ENCODE results near the gene DPM3.
A peak's percentile ranks its signal among the peaks of the same experiment; 100 is the strongest.

Gene DPM3

DNA sequence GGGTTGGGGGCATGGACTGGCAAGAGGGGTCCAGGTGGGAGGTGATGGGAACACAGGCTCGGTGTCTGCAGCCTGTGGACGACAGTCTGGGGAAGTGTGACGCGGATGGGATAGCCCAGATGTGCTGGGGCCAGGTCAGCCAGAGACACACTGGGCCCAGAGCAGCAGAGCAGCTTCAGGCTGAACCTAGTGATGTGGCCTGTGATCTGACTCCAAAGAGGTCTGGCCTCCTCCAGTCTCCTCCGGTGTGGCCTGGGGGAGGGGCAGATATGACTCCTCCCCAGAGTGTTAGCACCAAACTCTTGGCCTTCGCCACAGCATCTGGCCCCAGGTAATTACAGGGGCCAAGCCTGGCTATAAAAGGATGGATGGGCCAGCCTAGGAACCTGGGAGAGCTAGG, 48.2 kb downstream of the DPM3 start:
- DNase-seq: no peak

DNA sequence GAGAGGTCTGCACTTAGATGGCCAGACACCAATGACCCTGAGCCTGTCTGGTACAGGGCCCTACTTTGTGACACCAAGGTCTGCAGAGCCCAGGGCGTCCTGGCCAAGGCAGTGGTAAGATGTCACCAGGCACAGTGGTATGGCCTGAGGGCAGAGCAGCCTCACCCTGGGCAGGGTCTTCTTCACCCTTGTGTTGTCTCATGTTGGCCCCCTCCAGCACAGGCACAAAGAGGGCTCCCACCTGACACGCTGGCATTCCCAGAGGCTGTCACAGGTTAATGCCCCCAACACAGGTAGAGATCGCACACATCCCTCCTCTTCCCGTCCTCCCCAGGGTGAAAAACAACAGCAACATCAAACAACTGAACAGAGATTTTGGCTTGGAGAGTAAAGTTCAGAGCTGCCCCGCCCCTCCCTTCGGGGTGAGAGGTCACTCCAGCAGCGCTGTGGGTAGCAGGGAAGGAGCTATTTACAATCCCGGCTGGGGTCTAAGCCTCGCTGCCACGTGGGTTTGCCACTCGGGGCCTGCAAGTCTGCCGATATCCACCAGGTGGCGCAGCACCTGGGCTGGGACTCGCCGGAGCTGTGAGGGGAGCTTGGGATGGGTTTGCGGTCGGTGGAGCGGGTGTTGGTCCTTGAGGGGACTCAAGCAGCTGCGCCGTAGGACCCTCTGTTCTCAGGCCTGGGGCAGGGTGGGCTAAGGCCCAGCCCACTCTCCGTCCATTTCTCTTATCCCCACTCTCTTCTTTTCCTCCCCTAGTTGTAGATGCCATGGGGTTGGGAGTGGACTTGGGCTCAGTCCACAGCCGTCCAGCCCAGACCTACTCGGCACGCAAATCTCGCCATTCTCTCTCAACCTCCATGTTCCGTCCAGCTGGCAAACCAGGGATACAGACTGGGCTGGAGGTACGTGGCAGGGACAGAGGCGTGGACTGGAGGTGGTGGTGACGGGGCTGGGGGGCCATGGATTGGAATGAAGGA, 49.0 kb downstream of the DPM3 start:
- DNase-seq: peak; percentile 87
